HepG2 (cell line): ENCODE measurements around the gene MTOR. TPM values are rescaled to one million over a fixed set of nuclear protein-coding genes. Genes with fewer than 3 reads are reported as not detected.

Source experiments
- ARID5B ChIP-seq: IDR thresholded peaks from 2 replicates; pipeline ENCODE4 v1.4.0; 2020; ENCODE audit warnings: mild to moderate bottlenecking, missing genetic modification reagents
- ATF4 ChIP-seq, 2 experiments: fragments of 450-650 bp in 1 of 2; sonication (generic) in 1 of 2; formaldehyde crosslinking; IDR thresholded peaks; 2 replicates each; pipeline versions ENCODE4 v1.5.0 to v1.8.0; 2020 to 2022; ENCODE audit warnings: mild to moderate bottlenecking in 1 of 2, missing genetic modification reagents in 1 of 2
- HNRNPK ChIP-seq: fragments of 200-400 bp; formaldehyde crosslinking; IDR thresholded peaks from 2 replicates; pipeline ENCODE4 v1.6.1; 2018; ENCODE audit warnings: low read length, low read depth, moderate library complexity, mild to moderate bottlenecking; ENCODE audit not compliant: poor library complexity, severe bottlenecking
- RFX5 ChIP-seq: IDR thresholded peaks from 2 replicates; pipeline ENCODE4 v1.6.1; 2011; ENCODE audit warnings: low read depth, low read length, improper control_type of control experiment
- SRSF9 ChIP-seq: fragments of 200-400 bp; formaldehyde crosslinking; IDR thresholded peaks from 2 replicates; pipeline ENCODE4 v1.6.1; 2018; ENCODE audit warnings: borderline replicate concordance, mild to moderate bottlenecking, low read depth, low read length; ENCODE audit not compliant: insufficient read depth, poor library complexity, severe bottlenecking
- TCF7 ChIP-seq: sonication (generic); IDR thresholded peaks from 2 replicates; pipeline ENCODE4 v1.6.1; 2016; ENCODE audit warnings: antibody characterized with exemption, low read depth
- ZNF205 ChIP-seq: IDR thresholded peaks from 2 replicates; pipeline ENCODE4 v1.6.1; 2018; ENCODE audit warnings: missing biosample characterization, missing genetic modification reagents
- polyA plus RNA-seq, 8 experiments: library from polyadenylated mRNA; depleted of rRNA in 3 of 8; stranded (reverse) in 7 of 8; unstranded in 1 of 8; fragments of >200 nt; fragmentation: Illumina TruSeq in 4 of 8; extraction: Trizol in 4 of 8; gene quantifications; 2 replicates each; pipeline versions ENCODE4 v1.2.1 to v1.2.3, GENCODE V29; 2011 to 2016; ENCODE audit warnings: low read depth in 4 of 8, missing spikeins in 1 of 8, mixed read lengths in 1 of 8; ENCODE audit not compliant: insufficient read depth in 1 of 8
- total RNA-seq, 5 experiments: library from RNA; depleted of rRNA; stranded (reverse); fragments of >200 nt; fragmentation: Illumina TruSeq; extraction: Trizol; gene quantifications; 2 replicates each; pipeline ENCODE4 v1.2.3, GENCODE V29; 2016; ENCODE audit warnings: low read depth in 1 of 5
- TF ChIP-seq, protein P1 (sequence below): IDR thresholded peaks from 2 replicates; pipeline ENCODE4 v1.6.1; 2016

Gene MTOR
- total and polyA plus RNA-seq, 2 of the 13 experiments (the other 11 are each of a cell fraction or from before 2014, with no cell fraction given) = 24.6 to 34.6 TPM

DNA sequence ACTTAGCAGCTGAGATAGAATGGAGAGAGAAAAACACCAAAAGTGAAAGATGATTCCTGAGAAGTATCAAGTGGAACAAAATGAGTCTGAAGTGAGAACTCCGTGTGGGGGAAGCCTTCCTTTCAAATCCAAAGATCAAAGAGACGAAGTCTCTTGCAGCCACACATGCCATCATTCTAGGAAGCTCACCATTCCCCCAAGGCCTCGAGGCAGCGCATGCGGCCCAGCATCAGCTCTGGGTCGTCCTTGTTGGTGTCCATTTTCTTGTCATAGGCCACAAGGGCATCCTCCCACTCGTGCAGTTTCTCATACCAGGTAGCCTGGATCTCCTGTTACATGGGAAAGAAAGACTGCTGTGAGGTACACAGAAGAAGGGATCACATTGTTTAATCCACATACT lies 105.4 kb downstream of the MTOR start (continued):
- TF ChIP-seq ATF4 (CRISPR knock-in tag; IDR thresholded peaks at IDR 0.05) (no peak), SRSF9 (no peak), ARID5B (no peak), TCF7 (no peak), HNRNPK (no peak), RFX5 (no peak), ZNF205 (CRISPR knock-in tag) (no peak)
- TF ChIP-seq, protein P1, sequence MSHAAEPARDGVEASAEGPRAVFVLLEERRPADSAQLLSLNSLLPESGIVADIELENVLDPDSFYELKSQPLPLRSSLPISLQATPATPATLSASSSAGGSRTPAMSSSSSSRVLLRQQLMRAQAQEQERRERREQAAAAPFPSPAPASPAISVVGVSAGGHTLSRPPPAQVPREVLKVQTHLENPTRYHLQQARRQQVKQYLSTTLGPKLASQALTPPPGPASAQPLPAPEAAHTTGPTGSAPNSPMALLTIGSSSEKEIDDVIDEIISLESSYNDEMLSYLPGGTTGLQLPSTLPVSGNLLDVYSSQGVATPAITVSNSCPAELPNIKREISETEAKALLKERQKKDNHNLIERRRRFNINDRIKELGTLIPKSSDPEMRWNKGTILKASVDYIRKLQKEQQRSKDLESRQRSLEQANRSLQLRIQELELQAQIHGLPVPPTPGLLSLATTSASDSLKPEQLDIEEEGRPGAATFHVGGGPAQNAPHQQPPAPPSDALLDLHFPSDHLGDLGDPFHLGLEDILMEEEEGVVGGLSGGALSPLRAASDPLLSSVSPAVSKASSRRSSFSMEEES (CRISPR knock-in tag) = no peak
